ENCODE measurements around the gene LRRC58.
A peak's percentile ranks its signal among the peaks of the same experiment; 100 is the strongest.
"Not testable (repeated sequence)": the region's sequence is repeated elsewhere in the genome, so short reads cannot be mapped to it uniquely, and the experiment has no call there.

The LRRC58 gene

DNA sequence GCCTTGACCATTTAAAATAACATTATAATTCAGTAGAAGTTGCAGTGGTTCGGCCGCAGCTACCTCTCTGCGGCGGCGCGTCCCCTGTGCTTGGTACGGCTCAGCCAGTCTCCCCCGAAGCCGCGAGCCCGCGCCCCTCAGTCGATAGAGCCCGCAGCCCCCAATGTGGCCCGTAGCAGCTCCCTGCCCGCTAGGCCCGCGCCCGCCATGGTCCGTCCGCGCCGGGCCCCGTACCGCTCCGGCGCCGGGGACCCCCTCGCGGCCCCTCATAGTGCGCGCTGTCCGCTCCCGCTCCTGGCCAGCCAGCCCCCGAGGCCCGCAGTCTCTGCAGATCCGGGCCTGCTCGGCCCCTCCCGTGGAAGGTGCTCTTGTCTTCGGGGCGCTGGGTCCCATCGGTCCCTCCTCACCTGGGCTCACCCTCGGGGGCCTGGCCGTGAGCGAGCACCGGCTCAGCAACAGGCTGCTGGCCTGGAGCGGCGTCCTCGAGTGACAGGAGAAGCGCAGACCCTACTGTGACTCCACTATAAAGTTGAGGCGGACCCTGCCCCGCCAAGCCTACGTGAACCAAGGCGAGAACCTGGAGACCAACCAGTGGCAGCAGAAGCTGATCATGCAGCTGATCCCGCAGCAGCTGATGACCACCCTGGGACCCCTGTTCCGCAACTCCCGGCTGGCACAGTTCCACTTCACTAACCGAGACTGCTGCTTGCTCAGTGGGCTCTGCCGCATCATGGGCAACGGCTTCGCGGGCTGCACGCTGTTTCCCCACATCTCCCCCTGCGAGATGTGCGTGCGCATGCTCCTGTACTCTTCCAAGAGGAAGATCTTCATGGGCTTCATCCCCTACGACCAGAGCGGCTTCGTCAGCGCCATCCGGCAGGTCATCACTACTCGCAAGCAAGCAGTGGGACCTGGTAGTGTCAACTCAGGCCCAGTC lies 42.4 kb downstream of the LRRC58 start:
- Mint-ChIP-seq H3K4me3 (no peak overlapping the region), H3K36me3 (no peaks in the 10 kb centered on the region), H3K9me3 (no peaks in the 10 kb centered on the region), H3K27me3 (peaks cover 1% of the 10 kb centered on the region), H3K4me1 (no peaks in the 10 kb centered on the region), H3K27ac (no peak overlapping the region)

DNA sequence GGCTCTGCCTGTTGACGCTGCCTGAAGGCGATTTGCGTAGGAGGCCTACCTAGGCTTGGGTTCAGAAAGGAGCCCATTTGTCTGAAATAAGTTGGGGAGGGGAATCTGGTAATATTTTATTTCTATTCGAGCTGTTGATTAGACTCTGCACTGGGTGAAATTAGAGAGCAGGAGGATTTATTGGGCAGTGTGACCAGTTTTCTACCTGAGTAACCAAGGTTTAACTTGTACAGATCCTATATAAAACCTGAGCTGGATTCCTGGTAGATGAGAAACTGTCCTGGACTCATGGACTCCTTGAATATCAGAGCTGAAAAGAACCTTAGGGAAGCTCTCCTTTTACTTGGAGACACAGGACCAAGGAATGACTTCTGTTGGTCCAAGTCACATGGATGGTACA lies 44.5 kb downstream of the LRRC58 start:
- Mint-ChIP-seq H3K4me1 (no peaks in the 10 kb centered on the region), H3K27me3 (peaks cover 1% of the 10 kb centered on the region), H3K27ac (no peak overlapping the region), H3K9me3 (no peaks in the 10 kb centered on the region), H3K36me3 (no peaks in the 10 kb centered on the region), H3K4me3 (no peak overlapping the region)

DNA sequence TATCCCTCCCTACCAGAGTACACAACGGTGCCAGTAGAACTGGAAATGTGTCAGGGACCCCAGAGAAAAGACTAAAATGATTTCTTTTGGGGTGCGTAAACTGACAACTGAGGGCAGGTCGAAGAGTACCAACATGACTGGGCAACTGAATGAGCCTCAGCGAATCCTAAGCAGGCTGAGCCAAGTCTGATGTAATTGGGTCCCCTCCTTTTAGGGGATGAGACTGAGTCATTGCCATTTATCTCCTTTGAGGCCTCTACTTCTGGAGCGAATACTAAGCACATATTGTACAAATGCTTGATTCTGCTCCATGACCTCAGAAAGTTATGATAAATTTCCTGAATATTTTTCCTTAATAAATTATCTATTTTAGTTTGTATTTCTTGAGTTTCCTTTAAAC lies 46.8 kb downstream of the LRRC58 start:
- Mint-ChIP-seq H3K9me3 (no peaks in the 10 kb centered on the region), H3K4me1 (no peaks in the 10 kb centered on the region)

DNA sequence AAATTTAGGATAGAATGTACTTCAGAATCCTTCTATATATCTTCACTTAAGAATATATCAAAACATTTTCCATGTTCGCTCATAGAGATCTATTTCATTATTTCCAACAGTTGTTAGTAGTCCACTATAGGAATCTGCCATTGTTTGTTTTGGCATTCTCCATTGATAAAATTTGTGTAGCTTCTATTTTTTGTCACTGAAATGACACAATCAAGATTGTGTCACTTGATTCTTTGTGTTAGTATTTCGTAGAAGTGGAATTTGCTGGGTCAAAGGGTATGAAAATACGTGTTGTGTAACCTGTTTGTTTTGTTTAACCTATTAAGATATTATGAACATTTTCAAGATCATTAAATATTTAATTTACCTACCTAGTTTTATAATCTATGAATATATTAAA lies 48.2 kb downstream of the LRRC58 start:
- Mint-ChIP-seq H3K36me3 (no peaks in the 10 kb centered on the region), H3K27ac (no peak overlapping the region), H3K27me3 (peaks cover 3% of the 10 kb centered on the region), H3K4me1 (no peaks in the 10 kb centered on the region), H3K9me3 (no peaks in the 10 kb centered on the region), H3K4me3 (no peak overlapping the region)

More for the DNA sequence above, 46.8 kb downstream of the LRRC58 start:
- Mint-ChIP-seq H3K4me3 (no peak overlapping the region), H3K27ac (no peak overlapping the region), H3K36me3 (no peaks in the 10 kb centered on the region), H3K27me3 (peaks cover 2% of the 10 kb centered on the region)

DNA sequence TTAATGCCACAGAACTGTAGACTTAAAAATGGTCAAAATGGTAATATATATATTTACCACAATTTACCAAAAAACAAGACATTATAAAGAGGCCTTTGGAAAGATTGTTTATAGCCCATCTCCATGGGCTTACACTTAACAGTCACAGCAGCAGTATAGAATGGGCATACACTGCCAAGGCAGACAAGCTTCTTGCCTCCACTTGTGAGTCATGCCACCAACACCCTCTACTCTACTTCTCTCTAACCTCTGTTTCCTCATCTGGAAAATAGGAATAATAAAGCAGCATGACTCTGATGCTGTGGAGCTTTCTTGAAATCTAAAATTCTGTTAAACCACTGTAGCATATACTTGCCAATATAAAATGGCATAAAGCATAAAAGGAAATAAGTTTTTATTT lies 49.8 kb downstream of the LRRC58 start:
- Mint-ChIP-seq H3K4me3 (no peak overlapping the region), H3K4me1 (no peaks in the 10 kb centered on the region), H3K36me3 (no peaks in the 10 kb centered on the region), H3K27me3 (peaks cover 2% of the 10 kb centered on the region), H3K27ac (no peak overlapping the region), H3K9me3 (no peaks in the 10 kb centered on the region)

DNA sequence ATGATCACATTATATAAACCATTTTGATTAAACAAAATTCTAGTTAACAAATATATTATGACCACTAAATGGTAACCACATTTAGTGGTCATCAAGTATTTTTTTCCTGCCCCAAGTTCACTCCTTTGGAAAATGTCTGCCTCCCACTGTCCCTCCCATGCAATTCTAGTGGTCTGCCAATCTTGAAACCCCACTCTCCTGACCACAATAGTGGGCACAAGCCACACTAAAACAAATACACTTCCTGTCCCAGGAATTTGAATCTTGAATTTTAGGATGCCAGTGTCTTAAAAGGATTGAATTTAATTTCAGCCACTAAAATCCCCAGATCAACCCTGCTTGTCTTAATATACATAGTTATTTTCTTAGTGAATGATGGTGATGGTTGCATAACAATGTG lies 50.2 kb downstream of the LRRC58 start:
- Mint-ChIP-seq H3K27ac (no peak overlapping the region), H3K4me1 (no peaks in the 10 kb centered on the region), H3K36me3 (no peaks in the 10 kb centered on the region), H3K4me3 (no peak overlapping the region), H3K27me3 (peaks cover 3% of the 10 kb centered on the region), H3K9me3 (no peaks in the 10 kb centered on the region)

DNA sequence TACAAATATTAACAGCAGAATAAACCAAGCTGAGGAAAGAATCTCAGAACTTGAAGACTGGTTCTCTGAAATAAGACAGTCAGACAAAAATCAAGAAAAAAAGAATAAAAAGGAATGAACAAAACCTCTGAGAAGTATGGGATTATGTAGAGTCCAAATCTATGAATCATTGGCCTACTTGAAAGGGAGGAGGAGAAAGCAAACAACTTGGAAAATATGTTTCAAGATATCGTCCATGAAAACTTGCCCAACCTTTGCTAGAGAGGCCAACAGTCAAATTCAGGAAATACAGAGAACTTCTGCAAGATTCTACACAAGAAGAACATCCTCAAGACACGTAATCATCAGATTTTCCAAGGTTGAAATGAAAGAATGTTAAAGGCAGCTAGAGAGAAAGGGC lies 57.6 kb downstream of the LRRC58 start:
- H3K4me3 Mint-ChIP-seq, H3K4me1 Mint-ChIP-seq, H3K9me3 Mint-ChIP-seq, H3K27ac Mint-ChIP-seq, H3K36me3 Mint-ChIP-seq: not testable (repeated sequence)
- peaks cover 16% of the 10 kb centered on the region for H3K27me3 Mint-ChIP-seq

DNA sequence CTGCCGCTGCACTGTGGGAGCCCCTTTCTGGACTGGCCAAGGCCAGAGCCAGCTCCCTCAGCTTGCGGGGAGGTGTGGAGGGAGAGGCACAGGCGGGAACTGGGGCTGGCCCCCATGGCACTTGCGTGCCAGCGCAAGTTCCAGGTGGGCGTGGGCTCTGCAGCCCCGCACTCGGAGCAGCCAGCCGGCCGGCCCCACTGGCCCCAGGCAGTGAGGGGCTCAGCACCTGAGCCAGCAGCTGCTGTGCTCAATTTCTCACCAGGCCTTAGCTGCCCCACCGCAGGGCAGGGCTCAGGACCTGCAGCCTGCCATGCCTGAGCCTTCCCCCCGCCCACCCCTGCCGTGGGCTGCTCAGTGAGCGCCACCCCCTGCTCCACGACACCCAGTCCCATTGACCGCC lies 59.5 kb downstream of the LRRC58 start:
- Mint-ChIP-seq H3K4me1 (peaks cover 2% of the 10 kb centered on the region), H3K4me3 (no peak overlapping the region), H3K27ac (no peak overlapping the region), H3K27me3 (peaks cover 28% of the 10 kb centered on the region), H3K9me3 (peaks cover 4% of the 10 kb centered on the region), H3K36me3 (no peaks in the 10 kb centered on the region)

DNA sequence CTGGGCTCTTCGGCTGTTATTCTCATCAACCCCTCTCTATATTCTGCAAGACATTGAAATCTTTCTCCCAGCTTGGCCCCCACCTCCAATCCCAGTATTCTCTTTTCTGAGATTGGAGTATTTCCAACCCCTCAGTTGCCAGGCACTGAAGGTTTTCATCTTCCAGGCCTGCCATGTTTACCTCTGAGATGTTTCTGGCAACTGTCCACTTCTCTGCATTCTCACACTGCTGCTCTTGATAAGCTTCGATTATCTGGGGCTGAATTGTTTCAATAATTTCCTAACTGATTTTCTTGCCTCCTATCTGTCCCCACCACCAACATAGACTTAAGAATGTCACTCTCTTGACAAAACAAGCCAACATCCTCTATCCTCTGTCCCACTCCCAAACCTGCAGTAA lies 62.7 kb downstream of the LRRC58 start:
- H3K36me3 Mint-ChIP-seq, result no peaks in the 10 kb centered on the region
- H3K4me3 Mint-ChIP-seq, result no peak overlapping the region
- H3K9me3 Mint-ChIP-seq, result no peaks in the 10 kb centered on the region
- H3K27me3 Mint-ChIP-seq, result peaks cover 35% of the 10 kb centered on the region
- H3K27ac Mint-ChIP-seq, result no peak overlapping the region
- H3K4me1 Mint-ChIP-seq, result peaks cover 3% of the 10 kb centered on the region

DNA sequence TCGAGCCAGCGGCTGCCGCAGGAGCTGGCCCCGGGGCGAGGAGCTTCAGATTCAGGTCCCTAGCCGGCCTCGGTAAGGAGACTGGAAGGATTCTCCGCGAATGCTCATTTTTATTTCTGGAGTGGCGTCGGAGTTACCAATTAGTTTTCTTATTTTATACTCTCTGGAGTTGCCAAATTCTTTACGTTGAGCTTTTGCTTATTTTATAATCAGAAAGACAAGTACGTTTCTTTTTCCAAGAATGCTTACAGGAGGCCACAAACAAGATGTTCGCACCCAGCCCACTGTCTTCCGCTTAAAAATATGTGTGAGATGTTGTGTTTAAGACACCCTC lies 63.7 kb downstream of the LRRC58 start:
- no peaks in the 10 kb centered on the region for H3K9me3 Mint-ChIP-seq
- H3K27me3 Mint-ChIP-seq, result peaks cover 42% of the 10 kb centered on the region
- H3K27ac Mint-ChIP-seq, result no peak overlapping the region
- H3K4me1 Mint-ChIP-seq, result peaks cover 3% of the 10 kb centered on the region
- H3K36me3 Mint-ChIP-seq, result no peaks in the 10 kb centered on the region
- H3K4me3 Mint-ChIP-seq, result no peak overlapping the region

DNA sequence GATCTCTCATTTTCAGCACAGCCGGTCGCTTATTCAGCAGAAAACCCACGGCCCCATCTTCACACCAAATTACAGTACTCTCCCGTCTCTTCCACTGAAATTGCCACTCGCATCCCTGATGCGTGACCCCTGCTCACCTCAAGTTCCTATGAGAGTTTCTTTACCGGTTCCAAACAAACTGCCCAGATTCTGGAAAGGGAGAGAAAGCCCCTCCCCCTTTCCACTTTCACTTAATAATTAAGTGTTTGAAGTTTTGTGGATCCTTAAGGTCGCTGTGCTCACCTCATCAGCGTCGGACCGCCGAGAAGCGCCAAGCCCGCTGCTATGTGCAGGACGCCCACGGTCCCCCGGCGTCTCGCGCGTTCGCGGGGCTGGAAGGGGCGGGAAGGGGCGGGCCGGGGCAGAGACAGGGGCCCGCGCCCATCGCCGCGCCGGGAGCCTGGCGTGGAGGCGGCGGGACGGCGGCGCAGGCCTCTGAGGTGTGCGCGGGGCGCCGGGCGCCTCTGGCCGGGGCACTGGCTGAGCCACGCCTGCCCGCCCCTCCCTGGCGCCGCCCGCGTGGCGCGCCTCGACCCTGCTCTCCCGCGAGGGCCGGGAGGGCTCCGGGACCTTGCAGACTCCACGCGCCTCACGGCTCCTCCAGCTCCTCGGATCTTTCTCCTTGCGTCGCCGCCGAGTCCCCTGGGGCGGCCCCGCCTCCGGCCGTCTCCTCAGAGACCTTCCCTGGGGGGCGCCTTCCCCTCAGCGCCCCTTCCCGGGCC lies 64.2 kb downstream of the LRRC58 start, which contains the start of gene GPR156:
Gene GPR156, minus strand, starts transcription at position 476 of the 761 bp plus-strand sequence. CDS start 41,124 bp downstream, outside the sequence.
- H3K4me3 Mint-ChIP-seq, result peak within 1 kb of the TSS; percentile 12
- H3K4me1 Mint-ChIP-seq, result peaks cover 3% of the 10 kb centered on the region
- no peaks in the 10 kb centered on the region for H3K36me3 Mint-ChIP-seq
- peaks cover 42% of the 10 kb centered on the region for H3K27me3 Mint-ChIP-seq
- H3K27ac Mint-ChIP-seq, result no peak within 1 kb of the TSS
- no peaks in the 10 kb centered on the region for H3K9me3 Mint-ChIP-seq

DNA sequence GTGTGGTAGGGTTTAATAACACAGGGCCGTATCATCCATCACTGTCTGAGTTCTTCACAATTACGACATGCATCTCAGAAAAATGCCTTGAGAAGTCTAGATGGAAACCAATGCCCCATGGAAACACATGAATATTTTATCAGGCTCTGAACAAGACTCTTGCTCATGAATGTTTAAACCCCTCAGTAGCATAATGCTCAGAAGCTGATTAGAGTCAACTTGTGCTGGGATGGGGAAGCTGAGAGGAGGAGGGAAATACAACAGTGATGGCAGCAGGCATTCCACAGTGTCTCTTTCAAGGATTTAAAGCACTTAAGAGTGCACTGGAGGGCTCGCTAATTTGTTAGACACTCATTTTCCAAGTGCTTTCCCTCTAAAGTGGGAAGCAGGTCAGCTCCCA lies 67.9 kb downstream of the LRRC58 start:
- Mint-ChIP-seq H3K4me3 (no peak overlapping the region), H3K27me3 (peaks cover 52% of the 10 kb centered on the region), H3K27ac (no peak overlapping the region), H3K36me3 (no peaks in the 10 kb centered on the region), H3K9me3 (no peaks in the 10 kb centered on the region), H3K4me1 (peaks cover 3% of the 10 kb centered on the region)

DNA sequence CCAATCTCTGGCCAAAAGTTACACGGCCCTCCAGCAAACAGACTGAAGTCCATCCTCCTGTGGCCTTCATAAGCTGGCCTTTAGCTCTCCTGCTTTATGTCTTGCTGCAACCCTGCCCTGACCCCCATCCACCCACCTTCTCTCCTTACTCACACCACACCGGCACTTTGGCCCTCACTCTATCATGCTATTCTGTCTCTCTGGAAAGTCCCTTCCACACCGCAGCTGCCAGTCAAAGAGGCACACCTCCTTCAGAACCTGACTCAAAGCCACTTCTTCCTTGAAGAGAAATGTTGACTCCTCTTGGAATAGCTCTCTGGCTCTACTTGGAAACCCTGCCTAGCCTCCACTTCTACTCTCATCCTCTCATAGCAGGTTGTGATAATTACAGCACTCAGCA lies 68.6 kb downstream of the LRRC58 start:
- Mint-ChIP-seq H3K9me3 (no peaks in the 10 kb centered on the region), H3K4me3 (no peak overlapping the region), H3K27ac (no peak overlapping the region), H3K27me3 (peaks cover 49% of the 10 kb centered on the region), H3K36me3 (no peaks in the 10 kb centered on the region), H3K4me1 (peaks cover 3% of the 10 kb centered on the region)

DNA sequence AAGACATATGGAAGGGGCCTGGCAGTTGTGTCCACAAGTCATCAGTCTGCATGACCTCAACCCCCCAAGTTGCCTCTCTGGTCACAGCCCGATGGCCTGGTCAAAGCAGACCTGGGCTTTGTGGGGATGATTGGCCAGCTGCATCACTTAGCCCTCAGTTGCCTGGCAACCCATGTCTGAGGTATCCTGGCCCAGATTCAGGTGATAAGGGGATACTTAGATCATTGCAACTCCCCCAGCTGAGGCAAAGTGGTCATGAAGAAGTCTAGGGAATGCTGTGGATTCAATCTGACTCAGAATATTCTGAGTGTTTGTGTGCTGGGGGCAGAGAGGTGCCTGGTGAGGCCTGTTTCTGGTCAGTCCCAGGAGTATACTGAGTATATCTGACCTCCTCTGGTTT lies 69.1 kb downstream of the LRRC58 start:
- H3K9me3 Mint-ChIP-seq, result no peaks in the 10 kb centered on the region
- H3K36me3 Mint-ChIP-seq, result no peaks in the 10 kb centered on the region
- H3K4me3 Mint-ChIP-seq, result no peak overlapping the region
- peaks cover 3% of the 10 kb centered on the region for H3K4me1 Mint-ChIP-seq
- H3K27ac Mint-ChIP-seq, result no peak overlapping the region
- peaks cover 48% of the 10 kb centered on the region for H3K27me3 Mint-ChIP-seq

DNA sequence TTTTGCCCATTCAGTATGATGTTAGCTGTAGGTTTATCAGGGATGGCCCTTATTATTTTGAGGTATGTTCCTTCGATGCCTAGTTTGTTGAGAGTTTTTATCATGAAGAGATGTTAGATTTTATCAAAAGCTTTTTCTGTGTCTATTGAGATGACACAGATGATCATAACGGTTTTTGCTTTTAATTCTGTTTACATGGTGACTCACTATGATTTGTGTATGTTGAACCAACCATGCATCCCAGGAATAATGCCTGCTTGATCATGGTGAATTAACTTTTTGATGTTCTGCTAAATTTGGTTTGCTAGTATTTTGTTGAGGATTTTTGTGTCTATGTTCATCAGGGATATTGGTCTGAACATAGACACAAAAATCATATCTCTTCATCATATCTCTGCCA lies 72.4 kb downstream of the LRRC58 start:
- Mint-ChIP-seq H3K9me3 (no peaks in the 10 kb centered on the region), H3K27ac (no peak overlapping the region), H3K4me1 (no peaks in the 10 kb centered on the region), H3K4me3 (no peak overlapping the region), H3K36me3 (no peaks in the 10 kb centered on the region), H3K27me3 (peaks cover 34% of the 10 kb centered on the region)

DNA sequence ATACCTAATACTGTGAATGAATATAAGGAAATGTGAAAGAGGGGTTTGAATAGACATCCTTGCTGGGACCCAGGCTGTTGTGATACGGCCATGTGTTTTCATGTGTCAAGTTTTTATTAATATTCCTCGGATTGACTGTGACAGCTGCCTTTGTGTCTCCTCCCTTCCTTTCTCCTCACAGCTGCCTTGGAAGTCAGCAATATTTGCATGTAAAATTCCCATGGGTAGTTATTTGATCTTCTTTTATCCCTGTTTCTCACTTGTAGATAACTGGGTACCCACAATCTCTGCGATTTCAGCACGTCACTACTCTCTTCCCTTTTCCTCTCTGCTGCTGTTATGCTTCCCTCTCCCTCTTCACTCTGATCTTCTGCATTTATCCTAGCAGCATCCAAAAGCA lies 73.5 kb downstream of the LRRC58 start:
- H3K4me3 Mint-ChIP-seq, result no peak overlapping the region

More for the DNA sequence above, 73.5 kb downstream of the LRRC58 start:
- H3K27ac Mint-ChIP-seq, result peak overlapping the region; percentile 25
- H3K4me1 Mint-ChIP-seq, result no peaks in the 10 kb centered on the region
- peaks cover 23% of the 10 kb centered on the region for H3K27me3 Mint-ChIP-seq
- H3K9me3 Mint-ChIP-seq, result no peaks in the 10 kb centered on the region
- no peaks in the 10 kb centered on the region for H3K36me3 Mint-ChIP-seq
